Measurements from ENCODE around the gene GLIPR1L1.
"Not testable (repeated sequence)": the region's sequence is repeated elsewhere in the genome, so short reads cannot be mapped to it uniquely, and the experiment has no call there.

The GLIPR1L1 gene, protein sequence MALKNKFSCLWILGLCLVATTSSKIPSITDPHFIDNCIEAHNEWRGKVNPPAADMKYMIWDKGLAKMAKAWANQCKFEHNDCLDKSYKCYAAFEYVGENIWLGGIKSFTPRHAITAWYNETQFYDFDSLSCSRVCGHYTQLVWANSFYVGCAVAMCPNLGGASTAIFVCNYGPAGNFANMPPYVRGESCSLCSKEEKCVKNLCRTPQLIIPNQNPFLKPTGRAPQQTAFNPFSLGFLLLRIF

DNA sequence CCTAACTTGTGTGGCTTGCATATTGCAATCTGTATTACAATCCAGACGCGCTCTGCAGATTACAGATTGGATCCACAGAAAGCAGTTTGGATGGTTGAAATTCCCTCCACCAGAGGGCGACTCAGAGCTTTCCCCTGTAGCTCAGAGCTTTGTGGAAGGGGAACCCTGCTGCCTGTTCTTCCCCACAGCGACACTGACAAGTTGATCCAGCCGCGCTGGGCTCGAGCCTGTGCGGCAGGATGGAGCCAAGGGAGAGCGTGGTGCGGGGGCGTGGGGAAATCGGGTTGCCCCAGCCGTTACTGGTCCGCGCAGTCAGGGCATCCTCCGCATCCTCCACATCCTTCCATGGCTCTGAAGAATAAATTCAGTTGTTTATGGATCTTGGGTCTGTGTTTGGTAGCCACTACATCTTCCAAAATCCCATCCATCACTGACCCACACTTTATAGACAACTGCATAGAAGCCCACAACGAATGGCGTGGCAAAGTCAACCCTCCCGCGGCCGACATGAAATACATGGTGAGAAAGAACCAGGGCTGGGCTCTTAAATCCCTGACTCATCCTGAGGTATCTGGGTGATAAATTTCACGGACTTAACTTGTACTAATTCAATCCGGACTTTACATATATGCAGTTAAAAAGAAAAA lies at the start of gene GLIPR1L1:
GLIPR1L1 (plus strand) TSS at position 287 of the 647 bp plus-strand sequence; CDS start at position 346, 59 bp downstream.
- peak; percentile 46 for DNase-seq

DNA sequence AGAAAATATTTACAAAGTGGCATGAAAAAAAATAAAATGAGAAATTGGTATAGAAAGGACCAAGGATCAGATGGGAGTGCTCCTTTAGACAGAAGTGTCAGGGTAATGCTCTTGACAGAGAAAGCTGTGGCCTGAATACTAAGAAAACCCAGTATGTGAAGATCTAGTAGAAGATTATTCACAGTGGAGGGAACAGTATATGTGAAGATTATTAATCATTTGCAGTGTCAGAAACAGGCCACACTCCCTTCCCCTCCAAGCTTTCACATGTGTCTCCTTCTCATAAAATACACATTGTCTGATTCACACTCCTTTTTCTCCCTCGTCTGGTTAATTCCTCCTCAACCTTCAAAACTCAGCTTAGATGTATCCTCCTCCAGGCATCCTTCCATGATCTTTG lies 45.6 kb upstream of the GLIPR1L1 start:
- DNase-seq = no peak

DNA sequence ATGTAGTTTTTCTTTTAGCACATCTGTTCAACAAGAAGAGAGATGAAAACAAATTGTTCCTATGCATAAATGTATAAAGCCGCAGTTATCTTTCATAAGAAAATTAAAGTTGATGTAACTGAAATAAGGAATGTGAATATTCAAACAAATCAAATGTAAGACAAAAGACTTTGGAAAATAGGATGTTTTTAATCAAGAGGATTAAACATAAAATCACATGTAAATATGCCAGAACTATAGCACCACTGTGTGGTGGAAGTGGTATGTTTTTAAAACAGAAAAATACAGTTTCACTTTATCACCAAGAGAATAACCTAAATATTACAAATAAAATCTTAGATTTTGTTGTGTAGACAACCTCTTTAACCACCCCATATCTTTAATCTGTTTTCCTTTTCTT lies 44.7 kb upstream of the GLIPR1L1 start:
- no peak for DNase-seq

DNA sequence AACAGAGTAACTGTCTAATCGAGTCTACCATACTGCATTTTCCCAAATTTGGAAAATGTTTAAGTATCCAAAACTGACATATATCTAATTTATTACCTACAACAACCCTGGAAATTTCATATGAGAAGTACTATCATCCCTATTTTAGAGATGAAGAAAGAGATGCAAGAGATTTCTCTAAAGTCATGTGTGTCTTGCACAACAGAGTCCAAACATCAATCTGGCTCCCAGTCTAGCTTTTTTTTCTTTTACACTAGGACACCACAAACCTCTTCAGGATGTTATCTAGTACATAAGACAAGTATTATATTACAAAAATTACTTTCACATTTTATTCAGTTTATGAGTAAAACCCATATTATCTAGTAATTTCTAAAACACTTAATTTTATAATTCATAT lies 43.5 kb upstream of the GLIPR1L1 start:
- DNase-seq = no peak

DNA sequence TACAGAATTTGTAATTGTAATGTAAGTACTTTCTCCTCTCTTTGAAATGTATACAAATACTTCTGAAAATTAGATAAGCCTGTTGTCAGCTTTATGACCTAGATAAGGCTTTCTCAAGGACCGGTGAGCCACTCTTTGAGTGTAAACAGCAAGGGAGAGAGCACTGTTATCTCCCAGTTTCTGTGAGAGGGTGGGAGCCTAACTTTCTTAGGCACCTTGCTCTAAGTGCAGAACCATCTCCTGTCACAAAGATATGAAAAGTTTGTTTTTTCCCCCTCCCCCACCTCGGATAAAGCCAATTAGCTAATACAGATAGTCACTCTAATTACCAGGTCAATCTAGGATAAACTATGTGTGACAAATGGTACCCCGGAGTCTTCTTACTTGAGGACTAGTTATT lies 40.1 kb upstream of the GLIPR1L1 start:
- no peak for DNase-seq

DNA sequence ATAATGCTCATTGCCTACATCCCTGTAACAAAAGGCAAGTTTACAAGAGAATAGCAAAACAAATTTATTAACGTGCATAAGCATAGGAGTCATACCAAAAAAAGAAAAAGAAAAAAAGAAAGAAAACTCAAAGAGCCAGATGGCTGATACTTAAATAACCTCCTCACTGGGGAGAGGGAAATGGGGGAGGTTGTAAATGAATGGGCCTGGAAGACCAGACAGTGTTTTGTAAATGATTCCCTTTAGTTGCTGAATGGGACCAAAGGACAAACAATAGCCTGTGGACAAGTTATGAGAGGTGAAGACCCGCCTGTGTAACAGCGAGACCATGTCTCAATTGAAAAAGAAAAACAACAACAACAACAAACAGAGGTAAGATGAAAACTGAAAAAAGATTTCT lies 39.7 kb upstream of the GLIPR1L1 start:
- DNase-seq = no peak

DNA sequence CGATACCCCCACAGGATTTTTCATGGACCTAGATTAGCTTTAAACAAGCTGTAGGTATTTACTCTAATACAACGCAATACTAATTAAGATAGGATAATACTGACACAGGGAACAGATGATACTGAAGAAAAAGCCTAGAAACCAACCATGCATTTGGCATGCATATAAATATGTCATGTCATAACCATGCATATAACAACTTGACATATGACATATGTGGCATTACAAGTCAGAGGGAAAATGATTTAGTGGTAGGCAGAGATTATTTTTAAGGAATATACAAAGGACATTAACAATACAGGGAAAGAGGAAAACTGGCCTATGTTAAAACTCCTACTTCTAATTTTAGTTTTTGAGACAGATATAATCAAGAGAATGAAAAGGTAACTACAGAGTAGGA lies 32.2 kb upstream of the GLIPR1L1 start:
- no peak for DNase-seq

DNA sequence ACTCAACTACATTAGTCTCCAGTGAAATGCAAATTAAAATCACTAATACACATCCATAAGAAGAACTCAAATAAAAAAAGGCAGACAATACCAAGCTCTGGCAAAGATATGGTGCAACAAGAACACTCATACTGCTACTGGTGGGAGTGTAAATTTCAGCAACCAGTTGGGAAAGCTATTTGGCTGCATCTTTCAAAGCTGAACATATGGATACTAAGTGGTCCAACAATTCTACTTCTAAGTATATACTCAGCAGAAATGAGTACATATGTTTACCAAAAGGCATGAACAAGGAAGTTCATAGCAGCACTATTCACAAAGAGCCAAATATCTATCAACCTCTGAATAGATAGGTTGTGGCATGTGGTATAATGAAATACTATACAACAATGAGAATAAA lies 31.7 kb upstream of the GLIPR1L1 start:
- DNase-seq = no peak

DNA sequence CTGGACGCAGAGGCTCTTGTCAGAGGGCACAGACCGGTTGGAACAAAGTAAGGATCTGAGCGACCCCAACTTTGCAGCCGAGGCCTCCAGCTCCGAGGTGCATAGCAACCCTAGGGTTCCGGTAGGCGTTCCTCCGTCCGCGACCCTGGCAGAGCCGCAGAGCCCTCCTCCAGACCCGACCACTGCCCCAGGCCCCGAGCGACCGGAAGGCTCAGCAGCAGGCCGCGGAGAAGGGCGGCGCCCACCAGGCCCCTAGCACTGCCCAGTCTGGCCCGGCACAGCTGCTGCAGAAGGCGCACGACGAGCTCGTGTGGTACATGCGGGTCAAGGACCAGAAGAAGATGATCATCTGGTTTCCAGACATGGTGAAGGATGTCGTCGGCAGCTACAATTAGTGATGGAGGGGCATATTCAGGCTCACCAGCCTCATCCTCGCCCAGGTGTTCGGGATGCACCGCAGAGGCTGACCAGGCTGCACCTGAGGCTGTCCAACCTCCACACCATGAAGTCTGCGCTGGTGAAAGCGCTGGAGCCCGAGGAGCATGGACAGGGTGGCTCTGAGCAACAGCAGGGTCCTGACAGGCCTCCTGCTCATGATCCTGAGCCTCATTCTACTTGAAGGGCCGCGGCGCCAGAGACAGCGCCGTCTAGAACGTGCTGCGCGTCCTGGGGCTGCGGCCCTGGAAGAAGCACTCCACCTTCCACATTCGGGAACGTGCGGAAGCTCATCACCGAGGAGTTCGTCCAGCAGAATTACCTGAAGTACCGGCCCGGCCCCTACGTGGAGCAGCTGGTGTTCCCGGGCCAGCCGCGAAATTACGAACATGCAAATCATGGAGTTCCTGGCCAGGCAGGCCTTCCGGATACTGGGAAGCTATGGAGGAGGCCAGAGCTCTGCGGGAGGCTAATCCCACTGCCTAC lies 28.8 kb upstream of the GLIPR1L1 start:
- DNase-seq = no peak

DNA sequence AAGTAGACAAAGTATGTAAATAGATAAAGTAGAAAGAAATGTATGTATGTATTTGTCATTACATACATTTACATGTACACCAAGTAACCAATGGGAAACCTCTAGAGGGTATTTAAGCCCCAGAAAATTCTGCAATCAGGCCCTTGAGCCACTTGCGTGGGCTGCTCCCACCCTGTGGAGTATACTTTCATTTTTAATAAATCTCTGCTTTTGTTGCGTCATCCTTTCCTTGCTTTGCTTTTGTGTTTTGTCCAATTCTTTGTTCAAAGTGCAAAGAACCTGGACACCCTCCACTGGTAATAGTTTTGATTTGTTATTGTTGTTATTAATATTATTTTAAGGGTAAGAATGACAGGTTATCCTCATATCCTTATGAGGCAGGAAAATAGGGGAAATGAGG lies 26.2 kb upstream of the GLIPR1L1 start:
- DNase-seq = no peak

DNA sequence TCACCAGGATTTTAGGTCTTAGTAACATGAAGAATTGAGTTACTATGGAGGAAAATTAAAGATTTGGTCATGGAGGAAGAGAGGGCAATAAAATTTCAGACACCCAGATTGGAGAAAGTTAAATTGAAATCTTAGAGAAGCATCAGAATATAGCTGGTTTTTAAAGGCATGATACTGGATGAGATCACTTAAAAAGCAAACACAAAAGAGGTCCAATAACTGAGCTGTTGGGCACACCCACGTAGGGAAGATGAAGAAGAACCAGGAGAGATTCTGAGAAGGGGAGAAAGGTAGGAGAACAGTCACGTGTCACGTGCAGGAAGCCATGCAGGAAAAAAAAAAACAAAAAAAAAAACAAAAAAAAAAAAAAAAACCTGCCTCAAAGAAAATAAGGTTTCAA lies 23.1 kb upstream of the GLIPR1L1 start:
- DNase-seq = no peak

DNA sequence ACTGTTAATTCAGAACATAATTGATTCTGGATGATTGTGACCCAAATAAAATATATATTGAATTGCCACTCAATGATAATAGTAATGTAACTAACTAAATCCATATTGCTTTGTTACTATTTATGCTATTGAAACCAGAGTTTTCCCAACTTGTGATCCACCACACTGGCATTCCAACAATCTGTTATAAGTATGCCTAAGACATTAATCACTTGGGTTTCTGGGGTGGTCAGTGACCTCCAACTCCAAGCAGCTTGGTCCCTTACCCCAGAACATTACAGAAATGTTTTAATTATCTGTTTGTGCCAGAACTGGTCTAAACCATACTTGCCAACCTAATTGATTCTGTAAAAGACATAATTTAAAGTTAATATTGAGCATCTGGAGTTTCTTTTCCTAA lies 19.0 kb upstream of the GLIPR1L1 start:
- no peak for DNase-seq

DNA sequence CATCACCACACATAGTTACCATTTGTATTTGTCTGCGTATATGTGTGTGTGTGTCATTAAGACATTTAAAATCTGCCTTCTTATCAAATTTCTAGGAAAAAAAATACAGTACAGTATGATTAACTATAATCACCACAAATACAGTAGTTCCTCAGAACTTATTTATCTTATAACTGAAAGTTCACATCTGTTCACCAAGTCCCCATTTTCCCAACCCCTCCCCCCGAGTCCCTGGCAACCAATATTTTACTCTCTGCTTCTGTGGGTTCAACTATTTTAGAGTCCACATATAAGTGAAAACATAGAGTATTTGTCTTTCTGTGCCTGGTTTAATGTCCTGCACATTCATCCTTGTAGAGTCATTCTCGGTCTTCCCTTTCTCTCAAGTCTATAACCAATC lies 16.7 kb upstream of the GLIPR1L1 start:
- DNase-seq = no peak

DNA sequence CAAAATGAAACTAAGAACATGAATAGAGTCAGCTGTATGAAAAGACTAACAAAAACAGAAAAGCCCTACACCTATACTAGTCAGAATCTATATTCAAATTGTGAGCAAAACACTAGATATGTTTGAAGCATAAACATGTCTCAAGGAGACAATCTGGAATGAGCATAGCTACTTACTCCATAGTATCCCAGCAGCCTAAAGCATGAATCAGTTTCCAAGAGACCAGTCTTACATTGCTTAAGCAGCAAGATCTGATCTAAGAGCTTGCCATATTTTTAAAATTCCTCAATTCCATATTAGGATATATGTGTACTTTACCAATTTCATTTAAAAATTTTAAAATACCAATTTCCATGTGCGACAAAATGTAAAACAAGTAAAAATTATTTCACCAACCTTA lies 12.0 kb upstream of the GLIPR1L1 start:
- no peak for DNase-seq

DNA sequence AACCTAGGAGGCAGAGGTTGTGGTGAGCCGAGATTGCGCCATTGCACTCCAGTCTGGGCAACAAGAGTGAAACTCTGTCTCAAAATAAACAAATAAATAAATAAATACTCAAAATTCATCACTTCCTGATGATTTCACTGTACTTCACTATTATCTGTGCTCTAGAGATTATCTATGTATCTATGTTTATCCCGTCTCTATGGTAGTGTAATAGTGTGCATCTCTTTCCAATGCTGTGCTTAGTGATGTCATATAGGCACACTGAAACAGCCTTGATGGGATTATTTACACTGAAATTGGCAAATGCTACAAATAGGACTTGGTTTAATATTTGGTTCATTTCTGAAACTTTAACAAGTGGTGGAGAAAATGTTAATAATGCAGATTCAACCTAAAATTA lies 10.8 kb upstream of the GLIPR1L1 start:
- no peak for DNase-seq

DNA sequence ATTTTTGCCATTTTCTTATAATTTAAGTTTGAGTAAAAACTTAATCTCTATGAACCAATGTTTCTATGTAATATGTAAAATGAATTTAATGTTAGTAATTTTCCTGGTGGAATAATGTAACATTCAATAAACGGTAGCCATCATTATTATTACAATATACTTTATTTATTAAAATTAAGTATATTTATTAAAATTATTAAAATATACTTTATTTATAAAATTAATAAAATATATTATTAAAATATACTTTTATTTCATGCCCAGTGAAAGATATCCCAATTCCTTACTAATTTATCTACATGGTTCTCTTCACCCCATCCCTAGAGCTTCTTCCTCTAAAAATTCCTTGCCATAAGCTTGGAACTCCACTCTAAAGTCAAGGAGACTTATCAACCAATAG lies 6.8 kb upstream of the GLIPR1L1 start:
- no peak for DNase-seq

DNA sequence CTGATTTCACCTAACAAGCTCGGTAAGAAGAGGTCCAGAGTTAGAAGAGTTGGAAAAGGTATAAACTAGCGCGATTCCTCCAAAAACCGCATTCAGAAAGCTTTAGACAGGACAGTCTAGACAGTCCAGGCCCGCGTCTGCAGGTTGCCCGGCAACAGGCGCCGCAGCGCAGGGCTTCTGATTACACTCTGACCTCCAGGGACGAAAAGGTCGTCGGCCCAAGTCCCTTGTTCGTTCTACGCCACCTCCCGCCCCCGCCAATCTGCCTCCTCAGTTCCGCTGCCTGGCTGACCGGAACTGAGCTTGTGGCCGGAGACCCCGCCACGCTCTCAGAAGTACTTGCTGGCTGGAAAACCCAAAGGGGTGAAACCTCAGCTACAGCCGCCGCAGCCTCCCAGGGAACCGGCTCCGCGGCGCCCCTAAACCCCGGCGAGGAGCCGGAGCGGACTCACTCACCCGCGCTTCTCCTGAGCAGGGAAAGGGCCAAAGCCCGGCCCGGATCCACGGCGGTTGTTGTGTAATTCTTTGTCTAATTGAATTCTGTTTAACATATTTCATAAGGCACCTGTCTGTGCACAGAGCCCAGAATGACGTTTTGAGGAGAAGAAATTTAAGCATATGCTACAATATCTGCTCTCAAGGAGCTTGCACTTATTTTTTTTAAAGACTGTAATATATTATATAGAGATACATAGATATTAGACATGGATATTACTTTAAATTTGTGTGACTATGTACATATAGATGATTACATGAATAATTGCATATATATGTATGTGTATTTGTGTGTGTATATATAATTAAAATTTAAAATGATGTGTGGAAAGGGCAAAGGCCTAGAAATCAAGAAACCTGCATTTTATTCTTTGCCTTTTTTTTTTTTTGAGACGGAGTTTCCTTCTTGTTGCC lies 4.3 kb upstream of the GLIPR1L1 start, which contains the start of gene CAPS2:
CAPS2 (minus strand) TSS at position 407 of the 909 bp plus-strand sequence. CDS start 3,826 bp downstream, outside the sequence.
- DNase-seq = peak; percentile 75

DNA sequence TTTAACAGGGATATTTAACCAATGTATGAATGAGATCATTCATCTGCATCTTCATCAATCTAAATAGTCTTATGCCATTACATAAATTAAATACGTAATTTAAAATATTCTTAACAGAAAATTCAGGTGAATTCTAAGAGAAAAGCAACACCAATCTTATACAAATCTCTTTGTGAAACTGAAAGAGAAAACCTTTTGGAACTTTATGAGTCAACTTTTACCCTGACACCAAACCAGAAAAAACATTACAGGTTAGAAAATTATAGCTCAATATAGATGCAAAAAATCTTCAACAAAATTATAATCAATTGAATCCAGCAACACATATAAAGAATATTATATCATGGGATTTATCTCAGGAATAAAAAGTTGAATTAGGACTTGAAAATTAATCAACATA lies 3.4 kb downstream of the GLIPR1L1 start:
- no peak for DNase-seq

DNA sequence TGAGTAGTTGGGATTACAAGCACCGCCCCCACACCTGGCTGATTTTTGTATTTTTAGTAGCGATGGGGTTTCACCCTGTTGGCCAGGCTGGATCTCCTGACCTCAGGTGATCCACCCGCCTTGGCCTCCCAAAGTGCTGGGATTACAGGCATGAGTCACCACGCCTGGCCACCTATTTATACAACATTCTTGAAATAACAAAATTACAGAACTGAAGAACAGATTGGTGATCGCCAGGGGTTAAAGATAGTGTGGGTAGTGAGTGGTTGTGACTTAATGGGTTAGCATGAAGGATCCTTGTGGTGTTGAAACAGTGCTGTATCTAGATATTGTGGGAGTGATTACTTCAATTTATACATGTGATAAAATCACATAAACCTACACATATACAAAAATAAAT lies 7.4 kb downstream of the GLIPR1L1 start:
- no peak for DNase-seq

DNA sequence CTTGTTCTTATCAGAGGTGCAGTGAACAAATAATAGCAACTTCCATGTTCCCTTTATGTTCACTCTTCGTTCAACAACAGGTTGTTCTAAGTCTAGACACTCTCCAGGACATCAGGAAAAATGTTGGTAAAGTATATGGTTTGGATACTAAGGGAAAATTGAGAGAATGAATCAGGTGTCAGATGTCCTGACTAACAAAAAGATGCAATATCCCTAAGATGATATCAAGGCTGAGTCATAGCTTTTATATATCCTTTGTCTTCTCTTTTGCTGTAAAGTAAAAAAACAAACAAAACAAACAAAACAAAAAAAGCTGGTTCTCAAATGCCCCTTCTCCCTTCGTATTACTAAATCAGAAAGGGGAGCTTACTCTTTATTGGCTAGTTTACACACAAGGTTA lies 11.1 kb downstream of the GLIPR1L1 start:
- no peak for DNase-seq

DNA sequence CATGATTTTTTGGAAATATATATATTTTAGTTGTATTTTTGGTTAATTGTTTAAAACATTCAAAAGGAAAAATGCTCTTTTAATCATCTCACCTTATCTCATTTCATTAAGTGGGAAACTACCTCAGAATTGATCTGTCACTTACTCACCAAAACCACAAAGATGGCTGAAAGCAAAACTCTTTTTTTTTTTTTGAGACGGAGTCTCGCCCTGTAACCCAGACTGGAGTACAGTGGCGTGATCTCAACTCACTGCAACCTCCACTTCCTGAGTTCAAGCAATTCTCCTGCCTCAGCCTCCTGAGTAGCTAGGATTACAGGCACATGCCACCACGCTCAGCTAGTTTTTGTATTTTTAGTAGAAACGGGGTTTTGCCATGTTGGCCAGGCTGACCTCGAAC lies 11.7 kb downstream of the GLIPR1L1 start:
- not testable (repeated sequence) for DNase-seq

DNA sequence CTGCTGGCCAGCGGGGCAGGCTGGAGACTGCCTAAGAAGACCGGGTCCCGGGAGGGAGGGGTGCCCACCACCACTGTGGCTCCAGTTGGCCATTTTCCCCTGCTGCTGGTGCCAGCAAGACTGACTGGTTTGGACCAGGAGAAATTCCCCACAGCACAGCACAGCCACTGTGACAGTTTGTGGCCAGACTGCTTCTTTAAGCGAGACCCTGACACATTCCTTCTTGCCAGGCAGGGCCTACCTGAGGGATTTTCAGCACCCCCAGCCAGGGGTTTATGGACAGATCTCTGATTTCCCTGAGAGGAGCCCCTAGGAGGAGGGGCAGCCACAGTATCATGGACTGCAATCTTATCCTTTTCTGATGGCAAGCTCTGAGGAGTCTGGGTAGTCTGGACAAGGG lies 15.5 kb downstream of the GLIPR1L1 start:
- no peak for DNase-seq

DNA sequence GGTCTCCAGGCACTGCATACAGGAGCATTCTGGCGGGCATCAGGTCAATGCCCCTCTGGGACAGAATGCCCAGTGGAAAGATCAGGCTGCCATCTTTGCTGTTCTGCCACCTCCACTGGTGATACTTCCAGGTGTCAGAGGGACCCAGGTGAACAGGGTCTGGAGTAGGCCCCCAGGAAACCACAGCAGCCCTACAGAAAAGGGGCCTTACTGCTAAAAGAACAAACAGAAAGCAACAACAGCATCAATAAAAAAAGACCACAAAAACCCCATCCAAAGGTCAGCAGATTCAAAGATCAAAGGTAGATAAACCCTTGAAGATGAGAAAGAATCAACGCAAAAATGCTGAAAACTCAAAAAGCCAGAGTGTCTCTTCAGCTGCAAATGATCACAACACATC lies 15.9 kb downstream of the GLIPR1L1 start:
- no peak for DNase-seq

Data from NCI-H2171 (cell line).